GM15510 (cell line): ENCODE measurements around the gene GOT1.

Source experiments
- POLR2A ChIP-seq: IDR thresholded peaks from 3 replicates; pipeline ENCODE4 v1.6.1; 2011; ENCODE audit warnings: borderline replicate concordance; ENCODE audit not compliant: insufficient read length; ENCODE audit errors: extremely low read depth

Gene GOT1

DNA sequence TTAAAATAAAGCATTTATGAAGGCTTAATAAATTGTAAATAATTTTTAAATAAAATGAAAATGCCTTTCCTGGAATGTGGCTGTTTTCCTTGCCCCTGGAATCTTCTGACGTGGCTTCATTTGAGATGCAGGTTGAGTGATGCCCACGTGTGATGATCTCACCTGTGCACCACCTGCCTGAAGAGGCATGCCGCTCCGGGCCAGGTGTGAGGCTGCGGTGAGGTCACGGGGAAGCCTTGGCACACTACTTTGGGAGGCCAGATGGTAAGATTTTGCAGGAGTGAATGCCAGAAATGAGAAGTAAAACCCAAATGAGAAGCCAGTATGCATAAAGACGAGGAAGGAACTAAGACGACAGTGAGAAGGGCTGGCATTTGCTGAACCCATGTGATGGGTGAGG is 36.2 kb downstream of the GOT1 start:
- no peak for TF ChIP-seq POLR2A

DNA sequence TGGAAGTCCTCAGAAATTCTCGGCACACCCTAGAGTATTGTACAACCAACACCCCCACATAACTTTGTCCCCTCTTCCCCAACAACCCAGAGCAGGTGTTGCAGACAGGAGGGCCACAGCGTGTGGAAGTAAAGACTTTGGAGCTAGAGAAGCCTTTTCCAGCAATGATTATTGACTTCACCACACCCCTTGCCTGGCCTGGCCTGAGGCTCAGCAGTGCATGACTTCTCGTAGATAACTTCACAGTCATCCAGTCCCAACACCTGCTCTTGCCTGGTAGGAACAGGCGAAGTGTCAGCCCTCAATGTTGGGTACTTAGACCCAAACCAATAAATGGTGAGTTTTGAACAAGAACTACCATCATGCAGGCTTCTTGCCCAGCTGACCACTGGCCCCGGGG is 36.7 kb downstream of the GOT1 start:
- no peak for TF ChIP-seq POLR2A

DNA sequence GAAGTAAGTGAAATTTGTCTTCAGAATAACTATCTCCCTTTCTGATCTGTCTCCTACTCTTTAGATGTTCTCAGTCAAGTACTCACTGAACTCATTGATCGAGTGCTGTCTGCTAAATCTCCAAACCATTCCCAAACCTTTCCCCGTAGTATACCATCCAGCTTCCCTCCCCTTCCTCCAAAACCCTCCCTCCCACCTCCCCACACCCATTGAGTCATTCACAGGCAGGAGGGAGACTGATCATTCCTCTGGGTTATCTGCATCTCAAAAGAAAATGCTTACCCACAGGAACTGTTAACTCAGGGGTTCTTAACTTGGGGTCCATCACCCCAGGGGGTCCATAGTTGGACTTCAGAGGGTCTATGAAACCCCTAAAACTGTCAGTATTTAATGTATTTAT is 37.4 kb downstream of the GOT1 start:
- TF ChIP-seq POLR2A = no peak

DNA sequence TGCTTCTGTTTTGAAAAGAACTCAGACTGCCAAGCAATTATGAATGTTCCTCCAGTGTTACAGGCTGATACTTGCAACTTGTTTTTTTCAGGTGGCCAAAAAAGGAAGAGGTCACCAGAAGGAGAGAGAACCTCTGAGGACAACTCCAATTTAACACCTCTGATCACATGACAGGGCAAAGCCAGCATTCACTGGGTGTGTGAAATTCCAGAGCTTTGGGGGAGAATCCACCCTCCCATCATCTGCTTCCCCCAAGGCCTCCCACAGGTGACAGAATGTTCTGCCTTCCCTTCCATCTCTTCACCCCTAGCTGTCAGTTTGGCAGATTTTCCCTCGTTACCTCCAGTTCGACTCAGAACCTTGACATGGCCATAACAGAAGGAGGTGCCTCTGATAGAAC is 39.1 kb downstream of the GOT1 start:
- no peak for TF ChIP-seq POLR2A

DNA sequence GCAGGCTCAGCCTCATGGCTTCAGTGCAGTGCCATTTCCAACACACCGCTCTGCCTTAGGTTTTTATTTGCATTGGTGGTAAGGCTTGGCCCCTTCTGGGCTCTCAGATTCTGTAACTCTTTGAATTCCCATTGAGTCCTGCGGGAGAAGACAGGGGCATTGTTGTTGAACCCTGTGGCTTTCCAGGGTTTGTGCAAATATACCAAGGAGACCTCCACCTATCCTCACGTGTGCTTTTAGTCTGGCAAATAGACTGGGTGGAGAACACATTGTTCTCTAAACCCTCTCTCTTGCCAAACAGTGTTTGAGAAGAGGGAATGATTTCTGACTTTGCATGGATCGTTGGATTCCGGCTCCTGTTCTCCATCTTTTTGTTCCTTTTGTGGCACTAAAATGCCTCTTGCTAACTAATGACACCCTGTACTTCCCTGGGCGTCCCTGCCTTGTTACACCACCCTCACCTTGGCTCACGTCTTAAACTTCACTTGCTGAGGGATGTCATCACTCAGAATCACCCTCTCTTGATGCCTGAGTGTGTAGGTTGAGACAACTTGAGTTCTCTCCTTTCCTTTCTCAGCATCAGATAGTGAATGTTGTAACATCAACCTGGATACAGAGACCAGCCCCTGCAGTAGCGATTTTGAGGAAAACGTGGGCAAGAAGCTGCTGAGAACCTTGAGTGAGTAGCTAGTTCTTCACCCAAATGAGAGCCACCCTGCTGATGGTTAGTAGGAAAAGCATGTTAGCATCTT is 40.5 kb downstream of the GOT1 start:
- TF ChIP-seq POLR2A = no peak

DNA sequence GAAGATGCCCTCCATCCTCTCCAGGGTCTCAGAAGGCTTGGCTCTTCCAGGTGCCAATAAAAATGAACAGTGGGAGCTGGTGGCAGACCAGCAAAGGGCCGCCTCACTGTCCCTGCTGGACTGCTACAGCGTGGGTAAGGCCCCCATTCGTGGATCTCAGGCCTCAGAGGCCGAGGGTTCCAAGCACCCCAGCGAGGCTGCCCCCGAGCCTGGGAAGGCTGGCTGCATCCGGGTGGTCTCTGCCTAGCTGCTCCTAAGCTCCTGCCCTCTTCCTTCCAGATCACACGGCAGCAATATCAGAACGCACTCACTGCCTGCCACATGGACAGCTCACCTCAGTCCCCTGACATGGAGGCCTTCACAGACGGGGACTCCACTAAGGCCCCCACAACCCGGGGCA is 42.9 kb downstream of the GOT1 start:
- TF ChIP-seq POLR2A = no peak

DNA sequence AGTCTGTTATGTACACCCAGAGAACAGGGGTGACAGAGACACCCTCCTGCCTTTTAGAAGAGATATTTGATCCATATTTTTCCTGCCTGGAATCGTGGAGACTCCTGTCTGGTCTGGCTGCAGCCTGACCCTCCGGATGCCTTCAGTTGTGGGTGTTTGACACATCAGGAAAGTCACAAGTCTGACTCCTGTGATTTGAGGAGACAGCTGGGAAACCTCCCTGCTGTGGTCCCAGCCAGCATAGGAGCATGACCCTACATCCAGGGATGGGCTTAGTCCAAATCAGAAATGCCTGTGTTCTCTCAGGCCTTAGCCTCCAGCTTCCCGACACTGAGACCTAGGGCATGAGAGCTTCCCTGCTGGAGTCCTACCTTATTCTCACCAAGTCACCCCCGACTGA is 43.4 kb downstream of the GOT1 start:
- no peak for TF ChIP-seq POLR2A

DNA sequence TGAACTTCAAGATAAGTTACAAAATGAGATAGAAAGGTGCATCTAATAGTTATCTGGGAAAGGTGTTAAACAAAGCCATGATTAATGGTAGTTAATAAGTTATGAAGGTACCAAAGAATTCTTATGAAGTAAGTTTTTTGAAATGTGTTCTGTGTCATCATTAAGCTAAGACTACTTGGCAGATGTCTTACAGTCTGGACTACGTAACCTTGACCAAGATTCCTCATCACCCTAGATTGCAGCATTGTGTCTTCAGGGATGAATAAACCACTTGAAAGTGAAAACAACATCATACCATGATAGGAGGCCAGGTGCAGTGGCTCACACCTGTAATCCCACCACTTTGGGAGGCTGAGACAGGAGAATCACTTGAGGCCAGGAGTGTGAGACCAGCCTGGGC is 48.2 kb downstream of the GOT1 start:
- TF ChIP-seq POLR2A = no peak

DNA sequence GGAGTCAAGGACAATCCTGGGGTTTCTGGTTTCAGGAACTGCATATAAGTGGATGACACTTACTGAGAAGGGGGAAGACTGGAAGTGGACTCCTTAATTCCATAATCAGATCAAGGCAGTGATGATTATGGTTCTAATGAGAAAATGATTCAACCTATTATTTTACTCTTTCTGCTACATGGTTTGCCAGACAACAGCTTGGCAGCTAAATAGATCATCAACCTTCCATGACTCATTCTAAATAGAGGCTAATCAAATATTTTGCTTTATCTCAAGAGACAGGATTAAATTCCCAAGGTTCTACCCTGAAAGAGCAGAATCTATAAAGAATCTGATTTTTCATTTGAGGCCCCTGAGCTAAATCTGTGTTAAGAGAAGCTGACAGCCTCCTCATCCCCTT is 55.0 kb downstream of the GOT1 start:
- TF ChIP-seq POLR2A = no peak

DNA sequence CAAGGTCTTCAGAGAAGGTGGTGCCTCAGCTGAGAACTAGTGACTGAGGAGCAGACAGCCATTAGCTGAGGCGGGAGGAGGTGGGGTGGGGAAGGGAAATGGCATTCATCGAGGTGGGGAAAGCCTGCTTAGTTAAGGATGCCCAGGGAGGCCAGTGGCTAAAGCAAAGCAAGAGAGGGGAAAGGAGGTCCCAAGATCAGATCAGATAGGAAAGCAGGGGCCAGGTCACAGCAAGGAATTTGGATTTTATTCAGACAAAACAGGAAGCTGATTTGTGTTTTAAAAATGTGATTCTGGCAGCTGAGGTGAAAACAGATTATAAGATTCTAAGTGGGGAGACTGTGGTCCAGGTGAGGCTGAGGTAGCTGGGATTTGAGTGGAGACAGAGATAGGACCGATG is 55.5 kb downstream of the GOT1 start:
- no peak for TF ChIP-seq POLR2A

DNA sequence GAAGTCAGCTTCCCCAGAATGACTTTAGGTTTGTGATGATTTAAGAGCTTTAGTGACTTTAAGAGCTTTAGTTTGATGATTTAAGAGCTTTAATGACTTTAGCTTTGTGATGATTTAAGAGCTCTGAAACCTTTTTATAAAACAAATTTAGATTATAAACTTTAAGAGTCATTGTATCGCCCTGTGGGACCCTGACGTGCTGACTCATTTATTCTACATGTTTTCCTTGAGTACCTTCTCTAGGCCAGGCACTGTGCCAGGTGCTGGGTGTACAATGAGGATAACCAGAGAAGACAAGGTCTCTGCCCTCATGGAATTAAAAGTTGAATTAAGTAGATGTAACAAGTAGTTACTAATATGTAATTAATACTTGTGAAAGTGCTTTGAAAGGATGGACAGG is 55.9 kb downstream of the GOT1 start:
- no peak for TF ChIP-seq POLR2A

DNA sequence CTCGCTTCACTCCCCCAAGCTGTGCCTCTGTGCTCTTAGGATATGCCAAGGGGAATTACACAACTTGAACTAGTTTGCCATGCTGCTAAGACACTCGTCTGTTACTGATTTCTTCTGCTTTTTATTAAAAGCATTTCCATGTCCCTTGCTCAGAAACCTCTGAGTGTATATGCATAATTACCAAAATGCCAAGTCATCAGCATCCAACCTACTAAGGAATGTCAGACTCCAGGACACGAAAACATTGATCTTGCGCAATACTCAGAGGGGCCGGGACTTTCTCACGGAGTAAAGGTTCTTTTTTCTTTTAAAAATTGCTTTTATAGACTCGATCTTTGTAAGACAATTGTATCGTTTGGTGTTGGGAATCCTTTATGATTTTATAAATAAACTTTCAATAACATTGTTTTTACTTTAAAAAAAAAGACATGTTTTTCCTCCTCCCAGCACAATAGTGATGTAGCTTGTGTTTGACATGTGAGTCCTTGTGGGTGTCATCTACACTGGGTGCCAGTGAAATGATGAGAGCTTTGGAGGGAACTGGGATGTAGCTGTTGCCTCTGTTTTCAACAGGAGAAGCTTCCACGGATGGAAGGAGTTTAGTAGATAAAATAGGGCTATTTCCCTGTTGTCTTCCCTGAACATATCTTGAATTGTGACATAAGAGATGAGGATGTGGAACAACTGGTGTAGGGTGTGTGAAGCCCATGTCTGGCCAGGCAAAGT is 57.7 kb downstream of the GOT1 start:
- TF ChIP-seq POLR2A = no peak

DNA sequence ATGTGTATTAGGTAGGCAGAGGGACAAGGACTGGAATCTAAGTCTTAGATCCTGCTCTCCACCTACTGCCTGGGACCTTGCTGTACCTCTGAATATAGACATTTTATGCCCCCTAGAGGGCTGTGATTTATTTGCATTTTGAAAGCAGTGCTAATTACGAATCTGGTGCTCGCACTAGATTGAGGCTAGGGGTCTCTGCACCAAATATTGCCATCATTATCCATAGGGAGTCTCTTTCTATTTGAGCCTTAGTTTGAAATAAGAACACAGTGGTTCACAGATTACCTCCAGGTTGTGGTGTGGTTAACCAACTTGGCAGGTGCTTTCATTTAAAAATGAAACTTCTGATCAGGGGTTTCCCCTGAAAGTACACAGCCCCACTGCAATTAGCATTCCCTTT is 59.4 kb downstream of the GOT1 start:
- TF ChIP-seq POLR2A = no peak

DNA sequence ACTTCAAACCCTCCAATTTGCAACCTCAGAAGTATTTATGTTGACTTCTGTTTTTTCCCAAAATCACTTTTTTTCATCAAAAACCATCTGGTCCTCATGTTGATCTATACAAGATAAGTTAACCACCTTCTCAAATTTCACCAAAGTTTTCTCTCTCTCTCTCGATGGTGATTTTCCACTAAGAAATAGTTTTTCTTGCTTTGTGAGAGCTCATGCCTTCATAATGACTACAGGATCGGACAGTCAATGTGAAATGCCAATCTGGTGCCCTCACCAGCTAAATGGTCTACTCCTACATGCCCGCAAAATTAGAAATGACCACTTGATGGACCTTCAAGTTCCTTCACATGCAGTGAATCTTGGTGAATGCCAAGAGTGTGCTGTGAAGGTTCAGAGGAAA is 60.9 kb downstream of the GOT1 start:
- TF ChIP-seq POLR2A = no peak

DNA sequence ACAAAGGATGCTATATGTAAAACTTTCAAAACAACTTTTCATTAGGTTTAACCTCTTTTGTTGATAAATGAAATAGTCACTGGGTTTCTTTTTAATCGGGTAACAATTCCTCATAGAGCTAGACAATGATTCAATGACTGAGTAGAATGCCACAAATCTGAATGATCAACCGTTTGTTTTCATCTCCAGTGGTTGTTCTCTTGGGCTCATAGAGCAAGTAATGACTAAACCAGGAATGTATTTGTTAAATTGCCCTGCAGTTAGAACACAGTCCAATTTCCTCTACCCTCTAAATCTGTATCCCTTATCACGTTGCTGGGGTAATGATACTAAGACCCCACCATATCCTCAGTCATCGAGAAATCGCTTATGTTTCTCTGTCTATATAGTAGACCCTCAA is 61.3 kb downstream of the GOT1 start:
- TF ChIP-seq POLR2A = no peak

DNA sequence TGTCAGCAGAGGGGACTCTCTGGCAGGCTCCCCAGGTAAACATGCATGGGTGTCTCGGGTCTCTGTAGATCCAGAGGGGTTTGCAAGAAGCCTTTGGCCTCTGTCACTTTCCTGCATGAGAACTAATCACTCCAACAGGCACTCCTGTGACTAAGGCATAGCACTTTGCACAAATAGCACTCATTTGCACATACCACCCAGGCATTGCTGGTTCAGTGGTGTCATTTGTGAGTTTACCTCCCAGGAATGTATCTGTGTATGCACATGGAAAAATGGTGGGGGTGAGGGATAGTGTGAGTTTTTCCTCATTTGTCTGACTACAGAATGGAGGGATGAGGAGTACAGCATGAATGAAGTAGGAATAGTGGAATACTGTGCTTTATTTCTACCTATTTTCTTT is 61.8 kb downstream of the GOT1 start:
- TF ChIP-seq POLR2A = no peak
